GM12878 (cell line): Measurements from ENCODE around the gene CD34. TPM values are rescaled to one million over a fixed set of nuclear protein-coding genes. Genes with fewer than 3 reads are reported as not detected.
A peak's percentile ranks its signal among the peaks of the same experiment; 100 is the strongest.

Experiments used
- ATAC-seq: fragments of 200-7000 bp; cut with Tn5 transposase; 3 replicates; pipeline ENCODE4 v1.9.1; 2020; ENCODE audit warnings: mild to moderate bottlenecking, moderate library complexity
- BruUV-seq: library from RNA; stranded (reverse); fragments of 400-500 nt; replicated peaks from 2 replicates; lab custom pipeline; 2021; lab: Mats Ljungman, UMichigan
- CTCF ChIA-PET: fragments of 300-600 bp; sonication (Branson Sonifier 250); formaldehyde crosslinking; extraction: SDS; loops from one replicate; lab custom pipeline; 2021; ENCODE audit warnings: inconsistent platforms; lab: Yijun Ruan, JAX
- POLR2A ChIA-PET: fragments of 350-600 bp; formaldehyde crosslinking; extraction: SDS; loops from one replicate; lab custom pipeline; 2021; ENCODE audit warnings: inconsistent platforms; lab: Charles Lee
- RAD21 ChIA-PET: fragments of 300-600 bp; sonication (Branson Sonifier 250); formaldehyde crosslinking; loops from one replicate; lab custom pipeline; 2023; ENCODE audit warnings: antibody characterized with exemption; ENCODE audit not compliant: unreplicated experiment; lab: Charles Lee
- SMC1A ChIA-PET: fragments of 300-600 bp; sonication (Branson Sonifier 250); formaldehyde crosslinking; loops from one replicate; lab custom pipeline; 2023; ENCODE audit not compliant: unreplicated experiment, uncharacterized antibody; lab: Charles Lee
- DNase-seq: peaks from one replicate; pipeline ENCODE4 v3.0.0-alpha.2; 2011; ENCODE audit warnings: low read depth, low spot score
- FAIRE-seq: peaks from 3 replicates; lab custom pipeline; 2011; peaks lifted over from hg19 to GRCh38; lab: Jason Lieb, UNC
- H2AFZ ChIP-seq: 2 replicates; pipeline ENCODE4 v1.6.0; 2011; ENCODE audit warnings: low read depth, low read length, control low read depth; ENCODE audit not compliant: control insufficient read depth
- H3K27ac ChIP-seq: 2 replicates; pipeline ENCODE4 v1.5.1; 2011; ENCODE audit warnings: control low read depth; ENCODE audit not compliant: control insufficient read depth, insufficient read depth
- H3K27me3 ChIP-seq, 2 experiments: replicated peaks in 1 of 2; 2 replicates each; pipeline versions ENCODE4 v1.6.0 to v1.6.1; 2011; ENCODE audit warnings: low read length in 1 of 2; ENCODE audit not compliant: control insufficient read depth in 2 of 2, insufficient read depth in 2 of 2
- H3K36me3 ChIP-seq, 2 experiments: 2 replicates each; pipeline ENCODE4 v1.5.1; 2011; ENCODE audit warnings: low read length in 1 of 2; ENCODE audit not compliant: control insufficient read depth in 2 of 2, insufficient read depth in 2 of 2
- H3K4me1 ChIP-seq: 2 replicates; pipeline ENCODE4 v1.6.1; 2011; ENCODE audit warnings: mild to moderate bottlenecking, low read length, moderate library complexity, mixed read lengths; ENCODE audit not compliant: control insufficient read depth, insufficient read depth
- H3K4me2 ChIP-seq: 2 replicates; pipeline ENCODE4 v1.6.0; 2011; ENCODE audit warnings: control low read depth; ENCODE audit not compliant: control insufficient read depth, insufficient read depth
- H3K4me3 ChIP-seq: fragments of 200-600 bp; sonication (generic); 2 replicates; pipeline ENCODE4 v1.5.1; 2016
- H3K79me2 ChIP-seq: 2 replicates; pipeline ENCODE4 v1.6.0; 2011; ENCODE audit warnings: low read length; ENCODE audit not compliant: control insufficient read depth, insufficient read depth
- H3K9ac ChIP-seq: 2 replicates; pipeline ENCODE4 v1.8.0; 2011; ENCODE audit warnings: low read length, control low read depth, mixed read lengths; ENCODE audit not compliant: control insufficient read depth, insufficient read depth
- H3K9me3 ChIP-seq: replicated peaks from 3 replicates; pipeline ENCODE4 v1.5.1; 2011; ENCODE audit warnings: mild to moderate bottlenecking, low read length; ENCODE audit not compliant: control insufficient read depth, insufficient read depth
- H4K20me1 ChIP-seq: 2 replicates; pipeline ENCODE4 v1.6.0; 2011; ENCODE audit not compliant: control insufficient read depth, insufficient read depth
- ASH2L ChIP-seq: fragments of 300-600, 200-600 bp; sonication (generic); IDR thresholded peaks from 2 replicates; pipeline ENCODE4 v1.6.1; 2017; ENCODE audit warnings: low read depth, mild to moderate bottlenecking, borderline replicate concordance
- HDGF ChIP-seq: fragments of 450-650 bp; IDR thresholded peaks from 2 replicates; pipeline ENCODE4 v1.6.1; 2016; ENCODE audit warnings: antibody characterized with exemption
- IKZF1 ChIP-seq: fragments of 450-650 bp; conservative IDR thresholded peaks from 2 replicates; pipeline ENCODE4 v1.6.1; 2017; ENCODE audit warnings: antibody characterized with exemption, mild to moderate bottlenecking
- JUND ChIP-seq: IDR thresholded peaks from 2 replicates; pipeline ENCODE4 v1.6.1; 2012; ENCODE audit warnings: low read depth, mild to moderate bottlenecking, low read length, improper control_type of control experiment, moderate library complexity
- MEF2A ChIP-seq: IDR thresholded peaks from 2 replicates; pipeline ENCODE4 v1.6.1; 2011; ENCODE audit warnings: low read depth, mild to moderate bottlenecking, low read length, moderate library complexity; ENCODE audit not compliant: insufficient read depth
- NFYA ChIP-seq: IDR thresholded peaks from 2 replicates; pipeline ENCODE4 v1.6.1; 2011; ENCODE audit warnings: low read depth, mild to moderate bottlenecking, low read length, improper control_type of control experiment, borderline replicate concordance
- PML ChIP-seq: IDR thresholded peaks from 2 replicates; pipeline ENCODE4 v1.6.1; 2012; ENCODE audit warnings: low read length, inconsistent platforms
- POLR2A ChIP-seq: IDR thresholded peaks from 2 replicates; pipeline ENCODE4 v1.6.1; 2011; ENCODE audit warnings: low read depth, mild to moderate bottlenecking, low read length
- SMC3 ChIP-seq: IDR thresholded peaks from 2 replicates; pipeline ENCODE4 v1.6.1; 2011; ENCODE audit warnings: low read length, improper control_type of control experiment, borderline replicate concordance
- WGBS: methylation state at CpG from one replicate; pipeline ENCODE4 v1.1.6; 2016; ENCODE audit warnings: low lambda C conversion rate; ENCODE audit not compliant: insufficient replicate concordance, insufficient coverage; ENCODE audit errors: missing lambda C conversion rate; 5-methylcytosine and 5-hydroxymethylcytosine counted together
- in situ Hi-C: fragments of 300-500 bp; cut with MboI; formaldehyde crosslinking; loops from 9 replicates; pipeline ENCODE4 v1.14.3; 2018; ENCODE audit warnings: mixed read lengths
- intact Hi-C: fragments of 100-400 bp; cut with micrococcal nuclease; formaldehyde crosslinking; loops from one replicate; pipeline ENCODE4 v1.14.2; 2022; ENCODE audit not compliant: unreplicated experiment
- polyA plus RNA-seq, 11 experiments: library from polyadenylated mRNA; depleted of rRNA in 4 of 11; unstranded in 6 of 11; stranded (reverse) in 5 of 11; fragments of >200 nt; fragmentation: Nextera tagmentation in 4 of 11; fragmentation: Illumina TruSeq in 1 of 11; extraction: Ambion mirVana in 4 of 11; extraction: Trizol in 1 of 11; gene quantifications; 1 replicate in 1 of 11; 2 replicates in 10 of 11; pipeline versions ENCODE4 v1.2.1 to v1.2.3, GENCODE V29; 2011 to 2016; ENCODE audit warnings: inconsistent platforms in 2 of 11, missing spikeins in 2 of 11, low read depth in 1 of 11
- total RNA-seq, 4 experiments: library from RNA; depleted of rRNA in 3 of 4; stranded (reverse); fragments of >200 nt in 3 of 4; fragmentation: Illumina TruSeq in 1 of 4; extraction: Trizol in 1 of 4; gene quantifications; 2 replicates each; pipeline versions ENCODE4 v1.2.1 to v1.2.3, GENCODE V29; 2013 to 2021
- TF ChIP-seq, protein P1 (sequence below): fragments of 450-650 bp; IDR thresholded peaks from 2 replicates; pipeline ENCODE4 v1.6.1; 2018; ENCODE audit warnings: borderline replicate concordance, mild to moderate bottlenecking; ENCODE audit not compliant: partially characterized antibody
- TF ChIP-seq, protein P2 (sequence below): fragments of 450-650 bp; IDR thresholded peaks from 2 replicates; pipeline ENCODE4 v1.6.1; 2018; ENCODE audit warnings: mild to moderate bottlenecking, low read depth, moderate library complexity; ENCODE audit not compliant: partially characterized antibody

Gene CD34
- total and polyA plus RNA-seq, 10 of the 15 experiments (the other 5 are each of a cell fraction or from before 2014, with no cell fraction given): under 0.01 to 0.08 (median 0.02) TPM; not detected in 6

DNA sequence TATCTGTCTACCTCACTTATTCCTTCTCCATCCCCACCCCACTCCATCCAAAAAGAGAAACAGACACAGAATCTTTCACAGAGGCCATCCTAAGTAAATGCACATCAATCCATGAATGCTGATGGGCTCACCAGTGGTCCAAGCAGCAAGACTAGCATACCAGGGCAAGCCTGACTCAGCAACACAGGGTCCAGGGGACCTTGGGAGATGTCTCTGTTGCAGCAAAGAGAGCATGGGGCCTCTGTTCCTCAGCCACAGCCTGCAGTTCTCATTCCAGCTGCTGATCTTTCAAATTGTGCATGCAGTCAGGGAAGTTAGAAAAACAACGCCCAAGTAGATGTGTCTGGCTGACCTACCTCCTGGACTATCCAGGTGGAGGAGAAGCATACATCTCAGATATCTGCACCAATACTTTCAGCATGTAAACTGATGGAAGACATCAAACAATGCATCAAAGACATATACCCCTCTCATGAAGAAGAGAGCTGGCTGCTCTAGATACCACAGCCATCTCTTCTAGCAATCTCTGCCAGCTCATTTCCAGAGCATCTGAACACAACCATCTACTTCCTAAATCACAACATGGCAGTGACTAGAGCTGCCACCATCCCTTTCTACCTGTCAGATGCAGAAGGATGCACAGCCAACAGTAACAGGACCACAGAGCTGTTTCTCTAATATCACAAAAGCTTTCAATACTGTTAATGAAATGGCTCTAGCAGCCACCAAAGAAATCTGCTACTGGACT lies 54.5 kb downstream of the CD34 start:
- H2AFZ ChIP-seq: no peak overlapping the region
- no peak for DNase-seq
- no peak overlapping the region for H3K4me3 ChIP-seq
- FAIRE-seq: no peak
- TF ChIP-seq, protein P1, sequence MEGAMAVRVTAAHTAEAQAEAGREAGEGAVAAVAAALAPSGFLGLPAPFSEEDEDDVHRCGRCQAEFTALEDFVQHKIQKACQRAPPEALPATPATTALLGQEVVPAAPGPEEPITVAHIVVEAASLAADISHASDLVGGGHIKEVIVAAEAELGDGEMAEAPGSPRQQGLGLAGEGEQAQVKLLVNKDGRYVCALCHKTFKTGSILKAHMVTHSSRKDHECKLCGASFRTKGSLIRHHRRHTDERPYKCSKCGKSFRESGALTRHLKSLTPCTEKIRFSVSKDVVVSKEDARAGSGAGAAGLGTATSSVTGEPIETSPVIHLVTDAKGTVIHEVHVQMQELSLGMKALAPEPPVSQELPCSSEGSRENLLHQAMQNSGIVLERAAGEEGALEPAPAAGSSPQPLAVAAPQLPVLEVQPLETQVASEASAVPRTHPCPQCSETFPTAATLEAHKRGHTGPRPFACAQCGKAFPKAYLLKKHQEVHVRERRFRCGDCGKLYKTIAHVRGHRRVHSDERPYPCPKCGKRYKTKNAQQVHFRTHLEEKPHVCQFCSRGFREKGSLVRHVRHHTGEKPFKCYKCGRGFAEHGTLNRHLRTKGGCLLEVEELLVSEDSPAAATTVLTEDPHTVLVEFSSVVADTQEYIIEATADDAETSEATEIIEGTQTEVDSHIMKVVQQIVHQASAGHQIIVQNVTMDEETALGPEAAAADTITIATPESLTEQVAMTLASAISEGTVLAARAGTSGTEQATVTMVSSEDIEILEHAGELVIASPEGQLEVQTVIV: no peak
- TF ChIP-seq MEF2A: no peak
- TF ChIP-seq IKZF1: no peak
- no peak for TF ChIP-seq SMC3
- TF ChIP-seq POLR2A: no peak
- TF ChIP-seq NFYA: no peak
- no peak for TF ChIP-seq PML
- TF ChIP-seq, protein P2, sequence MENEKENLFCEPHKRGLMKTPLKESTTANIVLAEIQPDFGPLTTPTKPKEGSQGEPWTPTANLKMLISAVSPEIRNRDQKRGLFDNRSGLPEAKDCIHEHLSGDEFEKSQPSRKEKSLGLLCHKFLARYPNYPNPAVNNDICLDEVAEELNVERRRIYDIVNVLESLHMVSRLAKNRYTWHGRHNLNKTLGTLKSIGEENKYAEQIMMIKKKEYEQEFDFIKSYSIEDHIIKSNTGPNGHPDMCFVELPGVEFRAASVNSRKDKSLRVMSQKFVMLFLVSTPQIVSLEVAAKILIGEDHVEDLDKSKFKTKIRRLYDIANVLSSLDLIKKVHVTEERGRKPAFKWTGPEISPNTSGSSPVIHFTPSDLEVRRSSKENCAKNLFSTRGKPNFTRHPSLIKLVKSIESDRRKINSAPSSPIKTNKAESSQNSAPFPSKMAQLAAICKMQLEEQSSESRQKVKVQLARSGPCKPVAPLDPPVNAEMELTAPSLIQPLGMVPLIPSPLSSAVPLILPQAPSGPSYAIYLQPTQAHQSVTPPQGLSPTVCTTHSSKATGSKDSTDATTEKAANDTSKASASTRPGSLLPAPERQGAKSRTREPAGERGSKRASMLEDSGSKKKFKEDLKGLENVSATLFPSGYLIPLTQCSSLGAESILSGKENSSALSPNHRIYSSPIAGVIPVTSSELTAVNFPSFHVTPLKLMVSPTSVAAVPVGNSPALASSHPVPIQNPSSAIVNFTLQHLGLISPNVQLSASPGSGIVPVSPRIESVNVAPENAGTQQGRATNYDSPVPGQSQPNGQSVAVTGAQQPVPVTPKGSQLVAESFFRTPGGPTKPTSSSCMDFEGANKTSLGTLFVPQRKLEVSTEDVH: no peak
- no peak for TF ChIP-seq HDGF
- no peak for TF ChIP-seq JUND
- no peak for TF ChIP-seq ASH2L
- TF ChIP-seq, all 136 proteins: peak for 0
- ChIA-PET SMC1A (interaction anchor here (1.0 to 21.3 kb wide), 3 partner anchors 25 to 353 kb away, joined by 3 to 444 read pairs (median 3); no protein-coding TSS in a partner anchor), POLR2A (interaction anchor here (2.3 to 22.9 kb wide), 2 partner anchors 12 to 30 kb away, joined by 5 to 620 read pairs; no protein-coding TSS in a partner anchor), CTCF (interaction anchor here (1.0 to 2.0 kb wide), 4 partner anchors 12 to 28 kb away, joined by 4 to 8 read pairs (median 6); no protein-coding TSS in a partner anchor), RAD21 (interaction anchor here (1.0 to 1.4 kb wide), 2 partner anchors 11 to 44 kb away, joined by 3 read pairs; no protein-coding TSS in a partner anchor)
- WGBS: 100% methylated on average over 1 of the region's 1 CpG
- ATAC-seq: peak; percentile 38; the same call in 2 of the 3 replicates
- H3K79me2 ChIP-seq: no peaks in the 10 kb centered on the region; the same call in 1 of the 2 replicates
- no TSS peak for BruUV-seq
- peaks cover 0 to 12% of the 10 kb centered on the region in 2 experiments; a peak in 2 of 4 replicates for H3K36me3 ChIP-seq
- H3K27me3 ChIP-seq: no peaks in the 10 kb centered on the region
- peaks cover 4% of the 10 kb centered on the region for H3K4me1 ChIP-seq
- intact Hi-C loops (no loop called here), in situ Hi-C loops (no loop called here)
- H4K20me1 ChIP-seq: no peaks in the 10 kb centered on the region
- no peak overlapping the region for H3K4me2 ChIP-seq
- H3K27ac ChIP-seq: no peak overlapping the region
- no peak overlapping the region for H3K9ac ChIP-seq
- H3K9me3 ChIP-seq: no peaks in the 10 kb centered on the region
